ENCODE measurements around the gene GRK4. TPM values are rescaled to one million over a fixed set of nuclear protein-coding genes. Genes with fewer than 3 reads are reported as not detected.
A peak's percentile ranks its signal among the peaks of the same experiment; 100 is the strongest.

GRK4 gene
- total and polyA plus RNA-seq, 12 donors = 4.7 to 24.5 (median 10.3) TPM

DNA sequence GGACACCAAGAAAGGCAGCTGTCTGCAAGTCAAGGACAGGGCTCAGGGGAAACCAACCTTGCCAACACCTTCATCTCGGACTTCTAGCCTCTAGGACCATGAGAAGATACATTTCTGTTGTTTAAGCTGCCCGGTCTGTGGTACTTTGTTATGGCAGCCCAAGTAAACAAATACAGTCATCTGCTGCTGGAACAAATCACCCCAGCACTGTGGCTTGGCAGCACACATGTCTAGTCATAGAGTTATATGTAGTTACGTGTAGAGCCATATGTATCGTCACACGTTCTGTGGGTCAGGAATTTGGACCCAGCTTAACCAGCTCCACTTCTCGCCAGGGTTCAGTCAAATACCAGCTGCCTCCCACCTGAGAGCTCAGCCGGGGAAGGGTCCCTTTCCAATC, 108.4 kb downstream of the GRK4 start:
- no peaks in the 10 kb centered on the region for H3K36me3 ChIP-seq

DNA sequence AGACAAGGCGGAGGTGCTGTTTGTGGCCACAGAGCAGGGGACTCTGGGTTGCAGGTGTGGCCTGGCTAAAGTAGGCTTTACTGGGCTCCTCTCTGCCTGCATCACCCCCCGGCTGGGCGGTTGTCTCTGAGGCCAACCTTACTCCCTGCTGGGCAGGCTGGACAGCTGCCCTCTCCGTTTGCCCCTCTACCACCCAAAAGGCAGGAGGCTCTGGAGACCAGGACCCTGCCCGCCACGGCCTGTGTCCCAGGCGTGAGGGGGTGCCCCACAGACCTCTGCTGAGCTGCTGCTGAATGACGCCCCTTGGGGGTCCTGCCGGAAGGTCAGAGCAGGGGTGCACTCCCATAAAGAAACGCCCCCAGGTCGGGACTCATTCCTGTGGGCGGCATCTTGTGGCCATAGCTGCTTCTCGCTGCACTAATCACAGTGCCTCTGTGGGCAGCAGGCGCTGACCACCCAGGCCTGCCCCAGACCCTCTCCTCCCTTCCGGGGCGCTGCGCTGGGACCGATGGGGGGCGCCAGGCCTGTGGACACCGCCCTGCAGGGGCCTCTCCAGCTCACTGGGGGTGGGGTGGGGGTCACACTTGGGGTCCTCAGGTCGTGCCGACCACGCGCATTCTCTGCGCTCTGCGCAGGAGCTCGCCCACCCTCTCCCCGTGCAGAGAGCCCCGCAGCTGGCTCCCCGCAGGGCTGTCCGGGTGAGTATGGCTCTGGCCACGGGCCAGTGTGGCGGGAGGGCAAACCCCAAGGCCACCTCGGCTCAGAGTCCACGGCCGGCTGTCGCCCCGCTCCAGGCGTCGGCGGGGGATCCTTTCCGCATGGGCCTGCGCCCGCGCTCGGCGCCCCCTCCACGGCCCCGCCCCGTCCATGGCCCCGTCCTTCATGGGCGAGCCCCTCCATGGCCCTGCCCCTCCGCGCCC, 110.0 kb downstream of the GRK4 start:
- Histone ChIP-seq H3K27me3 (no peaks in the 10 kb centered on the region), H3K4me1 (peaks cover 3 to 38% (median 25%) of the 10 kb centered on the region in 9 donors), H3K36me3 (no peaks in the 10 kb centered on the region), H3K27ac (peak overlapping the region in 9 of 10 donors; percentile 50 to 82 (median 69)), H3K9me3 (no peaks in the 10 kb centered on the region), H3K4me3 (peak overlapping the region; percentile 51 to 93 (median 74))
- ATAC-seq = peak in 5 of 8 donors; percentile 0 to 13 (median 5)
- intact Hi-C loops (cut with DNase I) = loop anchor here in 1 of 10 donors (5.0 kb wide), 1 partner anchor 831 kb away; the partner anchor contains the start of genes HAUS3 and POLN
- TF ChIP-seq, protein P1, sequence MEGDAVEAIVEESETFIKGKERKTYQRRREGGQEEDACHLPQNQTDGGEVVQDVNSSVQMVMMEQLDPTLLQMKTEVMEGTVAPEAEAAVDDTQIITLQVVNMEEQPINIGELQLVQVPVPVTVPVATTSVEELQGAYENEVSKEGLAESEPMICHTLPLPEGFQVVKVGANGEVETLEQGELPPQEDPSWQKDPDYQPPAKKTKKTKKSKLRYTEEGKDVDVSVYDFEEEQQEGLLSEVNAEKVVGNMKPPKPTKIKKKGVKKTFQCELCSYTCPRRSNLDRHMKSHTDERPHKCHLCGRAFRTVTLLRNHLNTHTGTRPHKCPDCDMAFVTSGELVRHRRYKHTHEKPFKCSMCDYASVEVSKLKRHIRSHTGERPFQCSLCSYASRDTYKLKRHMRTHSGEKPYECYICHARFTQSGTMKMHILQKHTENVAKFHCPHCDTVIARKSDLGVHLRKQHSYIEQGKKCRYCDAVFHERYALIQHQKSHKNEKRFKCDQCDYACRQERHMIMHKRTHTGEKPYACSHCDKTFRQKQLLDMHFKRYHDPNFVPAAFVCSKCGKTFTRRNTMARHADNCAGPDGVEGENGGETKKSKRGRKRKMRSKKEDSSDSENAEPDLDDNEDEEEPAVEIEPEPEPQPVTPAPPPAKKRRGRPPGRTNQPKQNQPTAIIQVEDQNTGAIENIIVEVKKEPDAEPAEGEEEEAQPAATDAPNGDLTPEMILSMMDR (IDR thresholded peaks at IDR 0.05) = peak in 4 of 9 donors; percentile 14 to 39 (median 23)
- WGBS, 2 donors = 11 to 13% methylated on average over 43 to 53 of the region's 54 CpGs
- DNase-seq = peak in 1 of 2 donors; percentile 30

More for the DNA sequence above, 108.4 kb downstream of the GRK4 start:
- H3K9me3 ChIP-seq = no peaks in the 10 kb centered on the region
- DNase-seq = no peak
- TF ChIP-seq, protein P1 (IDR thresholded peaks at IDR 0.05) = no peak
- H3K4me3 ChIP-seq = no peak overlapping the region
- H3K4me1 ChIP-seq = peaks cover 3 to 33% (median 20%) of the 10 kb centered on the region in 9 donors
- no peak overlapping the region for H3K27ac ChIP-seq
- no peak for ATAC-seq
- 86 to 88% methylated on average over 7 of the region's 7 CpGs for WGBS, 2 donors
- intact Hi-C loops (cut with DNase I) = loop anchor here in 1 of 10 donors (5.0 kb wide), 1 partner anchor 830 kb away; the partner anchor contains the start of genes HAUS3 and POLN
- H3K27me3 ChIP-seq = no peaks in the 10 kb centered on the region

DNA sequence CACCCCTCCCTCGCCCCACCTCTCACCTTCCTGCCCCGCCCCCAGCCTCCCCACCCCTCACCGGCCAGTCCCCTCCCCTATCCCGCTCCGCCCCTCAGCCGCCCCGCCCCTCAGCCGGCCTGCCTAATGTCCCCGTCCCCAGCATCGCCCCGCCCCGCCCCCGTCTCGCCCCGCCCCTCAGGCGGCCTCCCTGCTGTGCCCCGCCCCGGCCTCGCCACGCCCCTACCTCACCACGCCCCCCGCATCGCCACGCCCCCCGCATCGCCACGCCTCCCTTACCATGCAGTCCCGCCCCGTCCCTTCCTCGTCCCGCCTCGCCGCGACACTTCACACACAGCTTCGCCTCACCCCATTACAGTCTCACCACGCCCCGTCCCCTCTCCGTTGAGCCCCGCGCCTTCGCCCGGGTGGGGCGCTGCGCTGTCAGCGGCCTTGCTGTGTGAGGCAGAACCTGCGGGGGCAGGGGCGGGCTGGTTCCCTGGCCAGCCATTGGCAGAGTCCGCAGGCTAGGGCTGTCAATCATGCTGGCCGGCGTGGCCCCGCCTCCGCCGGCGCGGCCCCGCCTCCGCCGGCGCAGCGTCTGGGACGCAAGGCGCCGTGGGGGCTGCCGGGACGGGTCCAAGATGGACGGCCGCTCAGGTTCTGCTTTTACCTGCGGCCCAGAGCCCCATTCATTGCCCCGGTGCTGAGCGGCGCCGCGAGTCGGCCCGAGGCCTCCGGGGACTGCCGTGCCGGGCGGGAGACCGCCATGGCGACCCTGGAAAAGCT, 110.9 kb downstream of the GRK4 start, which contains the start of the genes HTT and HTT-AS:
HTT (plus strand) TSS at position 604 of the 768 bp plus-strand sequence; CDS start at position 749, 145 bp downstream.
HTT-AS (minus strand) TSS at position 461 of the 768 bp plus-strand sequence.
- 1 to 2% methylated on average over 71 to 79 of the region's 81 CpGs for WGBS, 2 donors
- Histone ChIP-seq H3K27me3 (no peaks in the 10 kb centered on the region), H3K4me1 (peaks cover 3 to 41% (median 29%) of the 10 kb centered on the region in 9 donors), H3K9me3 (no peaks in the 10 kb centered on the region), H3K27ac (peak within 1 kb of the TSS; percentile 16 to 92 (median 86)), H3K4me3 (peak within 1 kb of the TSS; percentile 73 to 93 (median 82)), H3K36me3 (no peaks in the 10 kb centered on the region)
- peak; percentile 97 to 99 for DNase-seq
- intact Hi-C loops (cut with DNase I) = loop anchor here in 1 of 10 donors (5.0 kb wide), 1 partner anchor 832 kb away; the partner anchor contains the start of genes HAUS3 and POLN
- ATAC-seq = peak; percentile 91 to 96 (median 92)
- TF ChIP-seq, protein P1 (IDR thresholded peaks at IDR 0.05) = peak in 1 of 9 donors; percentile 27

Measured in heart right ventricle (tissue), 16 donors.